GM12878 (cell line): ENCODE data around the gene SDCCAG8. TPM values are rescaled to one million over a fixed set of nuclear protein-coding genes. Genes with fewer than 3 reads are reported as not detected.
A peak's percentile ranks its signal among the peaks of the same experiment; 100 is the strongest.

ENCODE experiments used
- ATAC-seq: fragments of 200-7000 bp; cut with Tn5 transposase; 3 replicates; pipeline ENCODE4 v1.9.1; 2020; ENCODE audit warnings: mild to moderate bottlenecking, moderate library complexity
- BruUV-seq: library from RNA; stranded (reverse); fragments of 400-500 nt; replicated peaks from 2 replicates; lab custom pipeline; 2021; lab: Mats Ljungman, UMichigan
- CTCF ChIA-PET: fragments of 300-600 bp; sonication (Branson Sonifier 250); formaldehyde crosslinking; extraction: SDS; loops from one replicate; lab custom pipeline; 2021; ENCODE audit warnings: inconsistent platforms; lab: Yijun Ruan, JAX
- POLR2A ChIA-PET: fragments of 350-600 bp; formaldehyde crosslinking; extraction: SDS; loops from one replicate; lab custom pipeline; 2021; ENCODE audit warnings: inconsistent platforms; lab: Charles Lee
- RAD21 ChIA-PET: fragments of 300-600 bp; sonication (Branson Sonifier 250); formaldehyde crosslinking; loops from one replicate; lab custom pipeline; 2023; ENCODE audit warnings: antibody characterized with exemption; ENCODE audit not compliant: unreplicated experiment; lab: Charles Lee
- SMC1A ChIA-PET: fragments of 300-600 bp; sonication (Branson Sonifier 250); formaldehyde crosslinking; loops from one replicate; lab custom pipeline; 2023; ENCODE audit not compliant: unreplicated experiment, uncharacterized antibody; lab: Charles Lee
- DNase-seq: peaks from one replicate; pipeline ENCODE4 v3.0.0-alpha.2; 2011; ENCODE audit warnings: low read depth, low spot score
- FAIRE-seq: peaks from 3 replicates; lab custom pipeline; 2011; peaks lifted over from hg19 to GRCh38; lab: Jason Lieb, UNC
- H2AFZ ChIP-seq: 2 replicates; pipeline ENCODE4 v1.6.0; 2011; ENCODE audit warnings: low read depth, low read length, control low read depth; ENCODE audit not compliant: control insufficient read depth
- H3K27ac ChIP-seq: 2 replicates; pipeline ENCODE4 v1.5.1; 2011; ENCODE audit warnings: control low read depth; ENCODE audit not compliant: control insufficient read depth, insufficient read depth
- H3K27me3 ChIP-seq, 2 experiments: replicated peaks in 1 of 2; 2 replicates each; pipeline versions ENCODE4 v1.6.0 to v1.6.1; 2011; ENCODE audit warnings: low read length in 1 of 2; ENCODE audit not compliant: control insufficient read depth in 2 of 2, insufficient read depth in 2 of 2
- H3K36me3 ChIP-seq, 2 experiments: 2 replicates each; pipeline ENCODE4 v1.5.1; 2011; ENCODE audit warnings: low read length in 1 of 2; ENCODE audit not compliant: control insufficient read depth in 2 of 2, insufficient read depth in 2 of 2
- H3K4me1 ChIP-seq: 2 replicates; pipeline ENCODE4 v1.6.1; 2011; ENCODE audit warnings: mild to moderate bottlenecking, low read length, moderate library complexity, mixed read lengths; ENCODE audit not compliant: control insufficient read depth, insufficient read depth
- H3K4me2 ChIP-seq: 2 replicates; pipeline ENCODE4 v1.6.0; 2011; ENCODE audit warnings: control low read depth; ENCODE audit not compliant: control insufficient read depth, insufficient read depth
- H3K4me3 ChIP-seq: fragments of 200-600 bp; sonication (generic); 2 replicates; pipeline ENCODE4 v1.5.1; 2016
- H3K79me2 ChIP-seq: 2 replicates; pipeline ENCODE4 v1.6.0; 2011; ENCODE audit warnings: low read length; ENCODE audit not compliant: control insufficient read depth, insufficient read depth
- H3K9ac ChIP-seq: 2 replicates; pipeline ENCODE4 v1.8.0; 2011; ENCODE audit warnings: low read length, control low read depth, mixed read lengths; ENCODE audit not compliant: control insufficient read depth, insufficient read depth
- H3K9me3 ChIP-seq: replicated peaks from 3 replicates; pipeline ENCODE4 v1.5.1; 2011; ENCODE audit warnings: mild to moderate bottlenecking, low read length; ENCODE audit not compliant: control insufficient read depth, insufficient read depth
- H4K20me1 ChIP-seq: 2 replicates; pipeline ENCODE4 v1.6.0; 2011; ENCODE audit not compliant: control insufficient read depth, insufficient read depth
- ASH2L ChIP-seq: fragments of 300-600, 200-600 bp; sonication (generic); IDR thresholded peaks from 2 replicates; pipeline ENCODE4 v1.6.1; 2017; ENCODE audit warnings: low read depth, mild to moderate bottlenecking, borderline replicate concordance
- DPF2 ChIP-seq: fragments of 450-650 bp; IDR thresholded peaks from 2 replicates; pipeline ENCODE4 v1.6.1; 2017; ENCODE audit warnings: mild to moderate bottlenecking
- GABPA ChIP-seq: IDR thresholded peaks from 2 replicates; pipeline ENCODE4 v1.6.1; 2014; ENCODE audit warnings: antibody characterized with exemption, low read depth, mild to moderate bottlenecking, inconsistent platforms
- MEF2A ChIP-seq: IDR thresholded peaks from 2 replicates; pipeline ENCODE4 v1.6.1; 2011; ENCODE audit warnings: low read depth, mild to moderate bottlenecking, low read length, moderate library complexity; ENCODE audit not compliant: insufficient read depth
- PAX8 ChIP-seq: fragments of 450-650 bp; IDR thresholded peaks from 2 replicates; pipeline ENCODE4 v1.6.1; 2017; ENCODE audit warnings: mild to moderate bottlenecking, moderate library complexity
- WRNIP1 ChIP-seq: IDR thresholded peaks from 2 replicates; pipeline ENCODE4 v1.6.1; 2011; ENCODE audit warnings: low read depth, low read length, improper control_type of control experiment, borderline replicate concordance
- whole genome bisulfite sequencing: methylation state at CpG from one replicate; pipeline ENCODE4 v1.1.6; 2016; ENCODE audit warnings: low lambda C conversion rate; ENCODE audit not compliant: insufficient replicate concordance, insufficient coverage; ENCODE audit errors: missing lambda C conversion rate; 5-methylcytosine and 5-hydroxymethylcytosine counted together
- in situ Hi-C: fragments of 300-500 bp; cut with MboI; formaldehyde crosslinking; loops from 9 replicates; pipeline ENCODE4 v1.14.3; 2018; ENCODE audit warnings: mixed read lengths
- intact Hi-C: fragments of 100-400 bp; cut with micrococcal nuclease; formaldehyde crosslinking; loops from one replicate; pipeline ENCODE4 v1.14.2; 2022; ENCODE audit not compliant: unreplicated experiment
- polyA plus RNA-seq, 11 experiments: library from polyadenylated mRNA; depleted of rRNA in 4 of 11; unstranded in 6 of 11; stranded (reverse) in 5 of 11; fragments of >200 nt; fragmentation: Nextera tagmentation in 4 of 11; fragmentation: Illumina TruSeq in 1 of 11; extraction: Ambion mirVana in 4 of 11; extraction: Trizol in 1 of 11; gene quantifications; 1 replicate in 1 of 11; 2 replicates in 10 of 11; pipeline versions ENCODE4 v1.2.1 to v1.2.3, GENCODE V29; 2011 to 2016; ENCODE audit warnings: inconsistent platforms in 2 of 11, missing spikeins in 2 of 11, low read depth in 1 of 11
- total RNA-seq, 4 experiments: library from RNA; depleted of rRNA in 3 of 4; stranded (reverse); fragments of >200 nt in 3 of 4; fragmentation: Illumina TruSeq in 1 of 4; extraction: Trizol in 1 of 4; gene quantifications; 2 replicates each; pipeline versions ENCODE4 v1.2.1 to v1.2.3, GENCODE V29; 2013 to 2021

SDCCAG8 gene
- total and polyA plus RNA-seq, 10 of the 15 experiments (the other 5 are each of a cell fraction or from before 2014, with no cell fraction given): 15.0 to 25.6 (median 20.6) TPM

DNA sequence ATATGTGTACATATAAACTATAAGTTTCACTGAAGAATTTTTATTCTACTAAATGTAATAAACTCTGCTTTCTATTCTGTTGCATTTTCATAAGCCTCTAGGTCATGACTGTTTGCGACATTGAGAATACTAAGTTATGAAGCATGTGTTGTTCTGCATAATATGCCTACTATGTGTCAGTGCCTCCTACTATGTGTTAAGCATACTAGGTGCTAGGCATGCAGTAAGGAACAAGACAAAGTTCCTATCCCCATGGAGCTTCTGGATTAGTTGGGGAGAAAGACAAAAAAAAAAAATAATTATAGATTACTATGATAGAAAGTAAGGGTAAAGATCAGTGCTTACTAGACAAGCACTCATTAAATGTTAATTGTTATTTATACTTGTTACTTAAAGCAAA is 1.3 kb downstream of the SDCCAG8 start:
- SMC1A ChIA-PET: interaction anchor here (1.1 to 6.0 kb wide), 4 partner anchors 8 to 70 kb away, joined by 3 to 43 read pairs (median 4); no protein-coding TSS in a partner anchor
- Histone ChIP-seq H3K79me2 (peaks cover 49% of the 10 kb centered on the region), H4K20me1 (no peaks in the 10 kb centered on the region), H3K9me3 (no peaks in the 10 kb centered on the region), H3K4me3 (no peak overlapping the region), H3K27me3 (no peaks in the 10 kb centered on the region), H3K4me1 (peaks cover 5% of the 10 kb centered on the region; the same call in 1 of the 2 replicates), H3K9ac (no peak overlapping the region), H2AFZ (no peak overlapping the region), H3K4me2 (peak overlapping the region; percentile 73), H3K36me3 (no peaks in the 10 kb centered on the region), H3K27ac (no peak overlapping the region)
- RAD21 ChIA-PET: interaction anchor here (1.0 kb wide), 1 partner anchor 10 kb away, joined by 3 read pairs; no protein-coding TSS in a partner anchor
- ATAC-seq (no peak), DNase-seq (no peak), FAIRE-seq (no peak)
- 96% methylated on average over 1 of the region's 1 CpG for WGBS
- no TSS peak for BruUV-seq
- in situ Hi-C loops: no loop called here
- intact Hi-C loops: loop anchor here (5.0 kb wide), 1 partner anchor 1195 kb away; the partner anchor contains the start of gene ADSS2
- POLR2A ChIA-PET: interaction anchor here (0.6 to 0.9 kb wide), 2 partner anchors 8 to 10 kb away, joined by 3 read pairs; no protein-coding TSS in a partner anchor
- CTCF ChIA-PET: interaction anchor here (1.8 to 2.0 kb wide), 2 partner anchors 8 to 20 kb away, joined by 5 read pairs; no protein-coding TSS in a partner anchor
- no peak for TF ChIP-seq WRNIP1
- TF ChIP-seq DPF2: peak; percentile 81
- TF ChIP-seq, all 136 proteins: peak for 1

DNA sequence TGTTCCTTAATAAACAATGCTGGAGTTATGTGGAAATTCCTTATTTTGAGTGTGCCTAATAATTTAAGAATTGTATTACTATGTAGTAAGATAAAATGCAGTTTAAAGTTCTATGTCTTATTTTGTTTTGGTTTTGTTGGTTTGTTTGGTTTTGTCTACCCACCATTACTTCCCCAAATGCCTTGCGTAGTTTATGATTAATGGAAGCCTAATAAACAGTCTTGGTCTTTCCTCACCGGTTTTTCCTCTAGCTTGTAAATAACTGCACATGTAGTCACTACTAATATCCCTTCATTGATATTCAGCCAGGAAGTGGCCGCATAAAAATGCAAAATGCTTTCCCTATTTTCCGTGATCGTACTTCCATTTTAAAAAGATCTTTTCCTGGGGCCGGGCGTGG is 2.9 kb downstream of the SDCCAG8 start:
- FAIRE-seq (no peak), DNase-seq (no peak), ATAC-seq (no peak)
- CTCF ChIA-PET: no interaction called here
- H3K4me3 ChIP-seq: no peak overlapping the region
- no peak overlapping the region for H3K27ac ChIP-seq
- H2AFZ ChIP-seq: no peak overlapping the region
- POLR2A ChIA-PET: no interaction called here
- RAD21 ChIA-PET: no interaction called here
- SMC1A ChIA-PET: no interaction called here
- intact Hi-C loops (loop anchor here (5.0 kb wide), 1 partner anchor 1194 kb away; the partner anchor contains the start of gene ADSS2), in situ Hi-C loops (no loop called here)
- no peaks in the 10 kb centered on the region for H3K27me3 ChIP-seq
- H4K20me1 ChIP-seq: no peaks in the 10 kb centered on the region
- 0 out of 2 replicates have a peak, but pooled peaks cover 5% of the 10 kb centered on the region for H3K4me1 ChIP-seq
- no peaks in the 10 kb centered on the region for H3K9me3 ChIP-seq
- no peak overlapping the region for H3K4me2 ChIP-seq
- no peaks in the 10 kb centered on the region for H3K36me3 ChIP-seq
- no TSS peak for BruUV-seq
- WGBS: 85% methylated on average over 7 of the region's 7 CpGs
- TF ChIP-seq ASH2L: no peak
- TF ChIP-seq PAX8: no peak
- no peak for TF ChIP-seq GABPA
- TF ChIP-seq MEF2A: no peak
- H3K79me2 ChIP-seq: peaks cover 33% of the 10 kb centered on the region
- H3K9ac ChIP-seq: no peak overlapping the region
